ENCODE data around the gene FCER2. TPM values are rescaled to one million over a fixed set of nuclear protein-coding genes. Genes with fewer than 3 reads are reported as not detected.

FCER2 gene
- total RNA-seq, 2 donors from 2014 or later: not detected

DNA sequence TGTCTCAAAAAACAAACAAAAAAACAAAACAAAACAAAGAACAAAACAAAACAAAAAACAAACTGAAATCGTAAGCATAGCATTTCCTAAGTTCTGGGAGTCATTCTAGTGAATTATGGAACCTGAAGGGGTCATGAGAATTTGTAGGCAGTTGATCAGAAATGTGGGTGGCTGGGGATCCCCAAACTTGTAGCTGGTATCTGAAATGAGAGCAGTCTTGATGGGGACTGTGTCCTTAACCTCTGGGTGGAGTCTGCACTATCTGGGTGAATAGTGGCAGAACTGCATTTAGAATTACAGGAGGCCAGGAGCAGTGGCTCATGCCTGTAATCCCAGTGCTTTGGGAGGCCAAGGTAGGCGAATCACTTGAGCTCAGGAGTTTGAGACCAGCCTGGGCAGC lies 23.9 kb upstream of the FCER2 start:
- TF ChIP-seq POLR2A (IDR thresholded peaks at IDR 0.05): no peak
- TF ChIP-seq, protein P1, sequence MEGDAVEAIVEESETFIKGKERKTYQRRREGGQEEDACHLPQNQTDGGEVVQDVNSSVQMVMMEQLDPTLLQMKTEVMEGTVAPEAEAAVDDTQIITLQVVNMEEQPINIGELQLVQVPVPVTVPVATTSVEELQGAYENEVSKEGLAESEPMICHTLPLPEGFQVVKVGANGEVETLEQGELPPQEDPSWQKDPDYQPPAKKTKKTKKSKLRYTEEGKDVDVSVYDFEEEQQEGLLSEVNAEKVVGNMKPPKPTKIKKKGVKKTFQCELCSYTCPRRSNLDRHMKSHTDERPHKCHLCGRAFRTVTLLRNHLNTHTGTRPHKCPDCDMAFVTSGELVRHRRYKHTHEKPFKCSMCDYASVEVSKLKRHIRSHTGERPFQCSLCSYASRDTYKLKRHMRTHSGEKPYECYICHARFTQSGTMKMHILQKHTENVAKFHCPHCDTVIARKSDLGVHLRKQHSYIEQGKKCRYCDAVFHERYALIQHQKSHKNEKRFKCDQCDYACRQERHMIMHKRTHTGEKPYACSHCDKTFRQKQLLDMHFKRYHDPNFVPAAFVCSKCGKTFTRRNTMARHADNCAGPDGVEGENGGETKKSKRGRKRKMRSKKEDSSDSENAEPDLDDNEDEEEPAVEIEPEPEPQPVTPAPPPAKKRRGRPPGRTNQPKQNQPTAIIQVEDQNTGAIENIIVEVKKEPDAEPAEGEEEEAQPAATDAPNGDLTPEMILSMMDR (IDR thresholded peaks at IDR 0.05): no peak
- Histone ChIP-seq H3K27me3 (peaks cover 0 to 10% of the 10 kb centered on the region in 2 donors), H3K4me1 (no peaks in the 10 kb centered on the region), H3K27ac (no peak overlapping the region), H3K36me3 (replicated peaks in 1 of 2; ENCODE audit: insufficient read depth in 1 of 2, low read depth in 2 of 2) (no peaks in the 10 kb centered on the region), H3K4me3 (no peak overlapping the region), H3K9me3 (no peaks in the 10 kb centered on the region)
- intact Hi-C loops (cut with DNase I): no loop called here
- whole genome bisulfite sequencing, 2 donors: 51 to 57% methylated on average over 2 of the region's 2 CpGs
- DNase-seq: no peak
- no peak for ATAC-seq

DNA sequence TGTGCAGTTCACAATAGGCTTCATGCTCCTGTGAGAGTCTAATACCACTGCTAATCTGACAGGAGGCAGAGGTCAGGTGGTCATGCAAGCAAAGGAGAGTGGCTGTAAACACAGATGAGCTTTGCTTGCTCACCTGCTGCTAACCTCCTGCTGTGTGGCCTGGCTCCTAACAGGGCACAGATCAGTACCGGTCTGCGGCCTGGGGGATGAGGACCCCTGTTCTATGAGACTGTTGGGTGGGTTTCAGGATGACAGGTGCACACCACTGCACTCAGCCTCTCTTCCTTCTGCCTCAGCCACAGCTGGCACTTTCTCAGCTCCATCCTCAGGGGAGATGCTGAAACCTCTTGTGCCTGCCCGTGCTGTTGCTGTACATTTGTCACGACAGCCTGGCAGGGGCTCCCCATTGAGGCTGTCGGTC lies 20.3 kb upstream of the FCER2 start:
- TF ChIP-seq, protein P1 (IDR thresholded peaks at IDR 0.05): no peak
- no peak for TF ChIP-seq POLR2A (IDR thresholded peaks at IDR 0.05)
- DNase-seq (no peak), ATAC-seq (no peak)
- WGBS, 2 donors: 22 to 34% methylated on average over 3 to 5 of the region's 5 CpGs
- H3K4me3 ChIP-seq: no peak overlapping the region
- H3K36me3 ChIP-seq (replicated peaks in 1 of 2; ENCODE audit: insufficient read depth in 1 of 2, low read depth in 2 of 2): no peaks in the 10 kb centered on the region
- no peak overlapping the region for H3K27ac ChIP-seq
- H3K4me1 ChIP-seq: no peaks in the 10 kb centered on the region
- H3K27me3 ChIP-seq: no peaks in the 10 kb centered on the region
- intact Hi-C loops (cut with DNase I): no loop called here
- H3K9me3 ChIP-seq: no peaks in the 10 kb centered on the region

DNA sequence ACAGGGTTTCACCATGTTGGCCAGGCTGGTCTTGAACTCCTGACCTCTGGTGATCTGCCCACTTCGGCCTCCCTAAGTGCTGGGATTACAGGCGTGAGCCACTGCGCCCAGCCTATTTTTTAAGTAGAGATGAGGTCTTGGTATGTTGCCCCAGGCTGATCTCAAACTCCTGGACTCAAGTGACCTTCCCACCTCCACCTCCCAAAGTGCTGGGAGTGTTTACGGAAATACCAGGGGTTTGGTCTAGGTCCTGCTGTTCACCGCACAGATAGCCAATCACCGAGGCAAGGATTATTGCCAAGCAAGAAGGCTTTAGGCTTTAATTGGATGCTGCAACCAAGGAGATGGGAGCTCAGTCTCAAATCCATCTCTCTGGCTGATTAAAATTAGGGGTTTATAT lies 18.4 kb upstream of the FCER2 start:
- intact Hi-C loops (cut with DNase I): no loop called here
- Histone ChIP-seq H3K27me3 (no peaks in the 10 kb centered on the region), H3K27ac (no peak overlapping the region), H3K36me3 (replicated peaks in 1 of 2; ENCODE audit: insufficient read depth in 1 of 2, low read depth in 2 of 2) (no peaks in the 10 kb centered on the region), H3K9me3 (peaks cover 0 to 5% (median 0%) of the 10 kb centered on the region in 3 donors), H3K4me3 (no peak overlapping the region), H3K4me1 (no peaks in the 10 kb centered on the region)
- no peak for DNase-seq
- TF ChIP-seq, protein P1 (IDR thresholded peaks at IDR 0.05): no peak
- no peak for TF ChIP-seq POLR2A (IDR thresholded peaks at IDR 0.05)
- WGBS, 2 donors: 58 to 70% methylated on average over 5 to 6 of the region's 6 CpGs
- no peak for ATAC-seq

DNA sequence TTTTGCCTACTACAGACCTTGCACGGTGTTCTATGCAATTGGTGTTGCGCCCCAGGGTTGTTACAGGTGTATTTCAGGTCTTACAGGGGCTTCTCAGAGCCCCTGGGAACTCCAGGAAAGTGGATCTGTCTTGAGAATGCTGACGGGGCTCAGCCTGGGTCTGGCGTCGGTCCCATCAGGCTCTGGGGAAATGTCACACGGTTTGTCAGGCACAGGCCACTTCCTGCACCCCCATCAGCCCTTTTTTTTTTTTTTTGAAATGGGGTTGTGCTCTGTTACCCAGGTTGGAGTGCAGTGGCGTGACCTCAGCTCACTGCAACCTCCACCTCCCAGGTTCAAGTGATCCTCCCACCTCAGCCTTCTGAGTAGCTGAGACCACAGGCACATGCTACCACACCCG lies 16.7 kb upstream of the FCER2 start:
- DNase-seq: peak in 1 of 4 donors; percentile 8
- no peak overlapping the region for H3K4me3 ChIP-seq
- WGBS, 2 donors: 34 to 70% methylated on average over 5 to 8 of the region's 8 CpGs
- no peak overlapping the region for H3K27ac ChIP-seq
- H3K4me1 ChIP-seq: no peaks in the 10 kb centered on the region
- intact Hi-C loops (cut with DNase I): no loop called here
- H3K9me3 ChIP-seq: peaks cover 0 to 5% (median 0%) of the 10 kb centered on the region in 3 donors
- no peaks in the 10 kb centered on the region for H3K27me3 ChIP-seq
- TF ChIP-seq, protein P1 (IDR thresholded peaks at IDR 0.05): no peak
- no peak for TF ChIP-seq POLR2A (IDR thresholded peaks at IDR 0.05)
- no peak for ATAC-seq
- H3K36me3 ChIP-seq (replicated peaks in 1 of 2; ENCODE audit: insufficient read depth in 1 of 2, low read depth in 2 of 2): no peaks in the 10 kb centered on the region

DNA sequence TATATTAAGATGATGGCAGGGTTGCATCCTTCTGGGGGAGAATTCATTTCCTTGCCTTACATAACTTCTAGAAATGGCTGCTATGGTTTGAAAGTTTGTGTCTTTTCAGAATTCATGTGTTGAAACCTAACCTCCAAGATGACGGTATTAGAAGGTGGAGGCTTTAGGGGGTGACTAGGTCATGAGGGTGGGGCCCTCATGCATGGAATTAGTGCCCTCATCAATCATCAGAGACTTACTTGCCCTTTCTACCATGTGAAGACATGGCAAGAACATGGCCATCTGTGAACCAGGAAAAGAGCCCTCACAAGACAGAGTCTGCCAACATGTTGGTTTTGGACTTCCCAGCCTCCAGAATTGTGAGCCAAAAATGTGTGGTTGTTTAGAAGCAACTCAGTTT lies 14.8 kb upstream of the FCER2 start:
- Histone ChIP-seq H3K4me3 (no peak overlapping the region), H3K27me3 (no peaks in the 10 kb centered on the region), H3K27ac (no peak overlapping the region), H3K36me3 (replicated peaks in 1 of 2; ENCODE audit: insufficient read depth in 1 of 2, low read depth in 2 of 2) (no peaks in the 10 kb centered on the region), H3K9me3 (peaks cover 0 to 5% (median 0%) of the 10 kb centered on the region in 3 donors), H3K4me1 (no peaks in the 10 kb centered on the region)
- 60 to 67% methylated on average over 1 of the region's 1 CpG for WGBS, 2 donors
- TF ChIP-seq, protein P1 (IDR thresholded peaks at IDR 0.05): no peak
- TF ChIP-seq POLR2A (IDR thresholded peaks at IDR 0.05): no peak
- ATAC-seq (no peak), DNase-seq (no peak)
- intact Hi-C loops (cut with DNase I): no loop called here
